GM19035 (cell line): ENCODE measurements around the gene EDN1.

Source experiments
- ATAC-seq: cut with Tn5 transposase; IDR thresholded peaks from one replicate; pipeline ENCODE4 v1.9.1; 2021; ENCODE audit not compliant: unreplicated experiment

The EDN1 gene

DNA sequence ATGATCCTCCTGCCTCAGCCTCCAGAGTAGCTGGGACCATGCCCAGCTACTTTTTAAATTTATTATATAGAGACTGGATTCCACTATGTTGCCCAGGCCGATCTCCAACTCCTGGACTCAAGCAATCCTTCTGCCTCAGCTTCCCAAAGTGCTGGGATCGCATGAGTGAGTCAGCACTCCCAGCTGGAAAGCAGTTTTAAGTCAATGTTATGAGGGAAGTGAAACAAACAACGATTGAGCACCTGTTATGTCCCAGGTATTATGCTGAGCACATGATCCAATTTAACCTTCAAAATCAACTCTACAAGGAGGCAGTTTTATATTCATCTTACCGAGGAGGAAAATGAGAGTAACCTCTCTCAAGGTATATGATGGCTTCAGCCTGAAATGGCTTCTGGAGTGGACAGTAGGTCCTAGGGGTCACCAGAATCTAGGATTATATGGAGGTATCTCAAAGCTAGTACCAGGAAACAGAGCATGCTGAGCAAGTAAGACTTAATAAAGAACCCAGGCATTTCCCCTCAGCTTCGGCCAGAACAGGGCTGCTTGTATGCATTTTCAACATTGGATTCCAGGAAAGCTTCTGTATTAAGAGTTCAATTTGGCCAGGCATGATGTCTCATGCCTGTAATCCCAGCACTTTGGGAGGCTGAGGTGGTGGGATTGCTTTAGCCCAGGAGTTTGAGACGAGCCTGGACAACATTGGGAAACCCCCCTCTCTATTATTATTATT is 55.0 kb downstream of the EDN1 start:
- ATAC-seq = no peak

DNA sequence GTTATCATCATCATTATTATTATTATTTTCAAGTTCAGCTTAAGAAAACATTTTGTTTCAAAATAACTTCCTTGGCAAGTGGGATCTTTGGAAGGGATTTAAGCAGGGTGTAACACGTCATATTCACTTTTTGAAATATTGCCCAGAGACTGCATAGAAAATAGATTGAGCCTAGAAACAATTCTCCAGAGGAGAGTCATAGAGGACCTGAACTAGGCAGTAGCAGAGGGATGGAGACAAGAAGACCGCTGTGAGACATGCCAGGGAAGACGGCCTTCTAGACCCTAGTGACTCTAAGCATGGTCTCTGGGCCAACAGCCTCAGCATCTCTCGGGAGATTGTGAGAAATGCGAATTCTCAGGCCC is 55.5 kb downstream of the EDN1 start:
- no peak for ATAC-seq
